IMR-90 (cell line): ENCODE data around the gene CADM1. TPM values are rescaled to one million over a fixed set of nuclear protein-coding genes. Genes with fewer than 3 reads are reported as not detected.

Experiments used
- ATAC-seq: fragments of 200-7000 bp; cut with Tn5 transposase; 2 replicates; pipeline ENCODE4 v1.9.1; 2020; ENCODE audit warnings: low read depth, mild to moderate bottlenecking, moderate library complexity
- BruUV-seq: library from RNA; stranded (reverse); fragments of 400-500 nt; replicated peaks from 2 replicates; lab custom pipeline; 2021; lab: Mats Ljungman, UMichigan
- CTCF ChIA-PET: fragments of 300-600 bp; formaldehyde crosslinking; extraction: SDS; loops from one replicate; lab custom pipeline; 2021; ENCODE audit warnings: antibody characterized with exemption; lab: Yijun Ruan, JAX
- POLR2A ChIA-PET: fragments of 300-600 bp; sonication (Branson Sonifier 250); formaldehyde crosslinking; loops from one replicate; lab custom pipeline; 2022; ENCODE audit warnings: antibody characterized with exemption; ENCODE audit not compliant: unreplicated experiment; lab: Charles Lee
- DNase-seq: peaks from one replicate; pipeline ENCODE4 v3.0.0; 2013
- H2AFZ ChIP-seq: replicated peaks from 2 replicates; pipeline ENCODE3; 2013; ENCODE audit warnings: low read length, mild to moderate bottlenecking; ENCODE audit not compliant: poor library complexity
- H2AK5ac ChIP-seq: 2 replicates; pipeline ENCODE4 v1.6.1; 2013; ENCODE audit warnings: low read depth, low read length, inconsistent platforms
- H2AK9ac ChIP-seq: replicated peaks from 2 replicates; pipeline ENCODE3; 2013; ENCODE audit warnings: mild to moderate bottlenecking, low read depth, low read length, moderate library complexity; ENCODE audit not compliant: poor library complexity
- H2BK120ac ChIP-seq: 2 replicates; pipeline ENCODE4 v1.6.1; 2013; ENCODE audit warnings: low read depth, low read length, inconsistent platforms
- H2BK15ac ChIP-seq: 3 replicates; pipeline ENCODE4 v1.6.1; 2013; ENCODE audit warnings: low read depth, low read length, inconsistent platforms
- H2BK20ac ChIP-seq: 2 replicates; pipeline ENCODE4 v1.6.1; 2013; ENCODE audit warnings: low read depth, mild to moderate bottlenecking, inconsistent platforms, low read length, moderate library complexity
- H2BK5ac ChIP-seq: 2 replicates; pipeline ENCODE4 v1.6.1; 2013; ENCODE audit warnings: mild to moderate bottlenecking, low read depth, low read length, inconsistent platforms; ENCODE audit not compliant: poor library complexity, severe bottlenecking
- H3K14ac ChIP-seq: replicated peaks from 2 replicates; pipeline ENCODE4 v1.6.1; 2013; ENCODE audit warnings: low read depth, low read length, inconsistent platforms
- H3K18ac ChIP-seq: 2 replicates; pipeline ENCODE4 v1.6.1; 2013; ENCODE audit warnings: low read depth, low read length, control low read depth
- H3K23ac ChIP-seq: 2 replicates; pipeline ENCODE4 v1.6.1; 2013; ENCODE audit warnings: low read depth, low read length, inconsistent platforms
- H3K27ac ChIP-seq: 2 replicates; pipeline ENCODE4 v1.5.1; 2013; ENCODE audit warnings: mild to moderate bottlenecking, control low read depth, low read length; ENCODE audit not compliant: insufficient read depth
- H3K27me3 ChIP-seq: 2 replicates; pipeline ENCODE4 v1.6.1; 2013; ENCODE audit warnings: low read length; ENCODE audit not compliant: control insufficient read depth, insufficient read depth
- H3K36me3 ChIP-seq: 2 replicates; pipeline ENCODE4 v1.6.1; 2013; ENCODE audit warnings: low read length, mixed read lengths; ENCODE audit not compliant: control insufficient read depth, insufficient read depth
- H3K4ac ChIP-seq: 2 replicates; pipeline ENCODE4 v1.6.1; 2013; ENCODE audit warnings: low read depth, low read length, inconsistent platforms
- H3K4me1 ChIP-seq: 2 replicates; pipeline ENCODE4 v1.6.1; 2013; ENCODE audit warnings: low read length, mixed read lengths; ENCODE audit not compliant: control insufficient read depth, insufficient read depth
- H3K4me2 ChIP-seq: 2 replicates; pipeline ENCODE4 v1.6.1; 2013; ENCODE audit warnings: low read depth, mild to moderate bottlenecking, control low read depth, low read length, moderate library complexity
- H3K4me3 ChIP-seq: 2 replicates; pipeline ENCODE4 v1.5.1; 2013; ENCODE audit warnings: low read depth, mild to moderate bottlenecking, control low read depth, low read length, moderate library complexity; ENCODE audit not compliant: insufficient read depth
- H3K56ac ChIP-seq: 2 replicates; pipeline ENCODE4 v1.6.1; 2013; ENCODE audit warnings: low read length, inconsistent platforms; ENCODE audit not compliant: insufficient read depth; ENCODE audit errors: extremely low read depth
- H3K79me1 ChIP-seq, 2 experiments: 2 replicates each; pipeline ENCODE4 v1.6.1; 2013; ENCODE audit warnings: low read length in 2 of 2, inconsistent platforms in 1 of 2, low read depth in 1 of 2
- H3K9ac ChIP-seq: 2 replicates; pipeline ENCODE4 v1.6.1; 2013; ENCODE audit warnings: low read depth, low read length, control low read depth
- H3K9me1 ChIP-seq: 2 replicates; pipeline ENCODE4 v1.6.1; 2013; ENCODE audit warnings: low read length, inconsistent platforms; ENCODE audit not compliant: insufficient read depth
- H3K9me3 ChIP-seq: 2 replicates; pipeline ENCODE4 v1.6.1; 2013; ENCODE audit warnings: low read length; ENCODE audit not compliant: control insufficient read depth, insufficient read depth
- H4K20me1 ChIP-seq: 2 replicates; pipeline ENCODE4 v1.6.1; 2013; ENCODE audit warnings: low read length, inconsistent platforms; ENCODE audit not compliant: insufficient read depth
- H4K5ac ChIP-seq: 2 replicates; pipeline ENCODE4 v1.6.1; 2013; ENCODE audit warnings: mild to moderate bottlenecking, low read depth, low read length, control low read depth
- H4K8ac ChIP-seq, 2 experiments: 2 replicates each; pipeline ENCODE4 v1.6.1; 2013; ENCODE audit warnings: low read depth in 2 of 2, low read length in 2 of 2, control low read depth in 1 of 2, inconsistent platforms in 1 of 2
- H4K91ac ChIP-seq: 2 replicates; pipeline ENCODE4 v1.6.1; 2013; ENCODE audit warnings: low read depth, low read length, inconsistent platforms; ENCODE audit not compliant: insufficient read depth
- RAD21 ChIP-seq: IDR thresholded peaks from 2 replicates; pipeline ENCODE4 v1.6.1; 2012; ENCODE audit warnings: low read length, improper control_type of control experiment
- RCOR1 ChIP-seq: IDR thresholded peaks from 2 replicates; pipeline ENCODE4 v1.6.1; 2012; ENCODE audit warnings: mild to moderate bottlenecking, low read length, improper control_type of control experiment; ENCODE audit not compliant: insufficient replicate concordance
- WGBS, 2 experiments: methylation state at CpG; one replicate each; pipeline versions ENCODE4 v1.1.5 to v1.1.7; 2013; ENCODE audit warnings: missing lambda C conversion rate in 2 of 2; ENCODE audit not compliant: insufficient read length in 1 of 2; ENCODE audit errors: extremely low coverage in 2 of 2; 5-methylcytosine and 5-hydroxymethylcytosine counted together
- dilution Hi-C: fragments of 300-500 bp; cut with HindIII; formaldehyde crosslinking; loops from one replicate; pipeline ENCODE4 v1.14.3; 2018; ENCODE audit warnings: low sequenced_read_pairs; ENCODE audit not compliant: unreplicated experiment
- in situ Hi-C: fragments of 300-500 bp; cut with MboI; formaldehyde crosslinking; loops from 3 replicates; pipeline ENCODE4 v1.14.3; 2019; ENCODE audit warnings: low sequenced_read_pairs, inconsistent platforms, mixed read lengths
- intact Hi-C: fragments of 100-400 bp; cut with micrococcal nuclease; formaldehyde crosslinking; loops from 2 replicates; pipeline ENCODE4 v1.10.0; 2022
- polyA plus RNA-seq, 3 experiments: library from polyadenylated mRNA; depleted of rRNA; stranded (reverse); fragments of >200 nt; gene quantifications; 2 replicates each; pipeline ENCODE4 v1.2.3, GENCODE V29; 2012; ENCODE audit warnings: low replicate concordance in 1 of 3
- total RNA-seq: library from RNA; depleted of rRNA; stranded (reverse); fragments of >200 nt; gene quantifications from 2 replicates; pipeline ENCODE4 v1.2.3, GENCODE V29; 2012

CADM1 gene
- total and polyA plus RNA-seq, 2 of the 4 experiments (the other 2 are of a cell fraction): 28.8 to 77.1 TPM

DNA sequence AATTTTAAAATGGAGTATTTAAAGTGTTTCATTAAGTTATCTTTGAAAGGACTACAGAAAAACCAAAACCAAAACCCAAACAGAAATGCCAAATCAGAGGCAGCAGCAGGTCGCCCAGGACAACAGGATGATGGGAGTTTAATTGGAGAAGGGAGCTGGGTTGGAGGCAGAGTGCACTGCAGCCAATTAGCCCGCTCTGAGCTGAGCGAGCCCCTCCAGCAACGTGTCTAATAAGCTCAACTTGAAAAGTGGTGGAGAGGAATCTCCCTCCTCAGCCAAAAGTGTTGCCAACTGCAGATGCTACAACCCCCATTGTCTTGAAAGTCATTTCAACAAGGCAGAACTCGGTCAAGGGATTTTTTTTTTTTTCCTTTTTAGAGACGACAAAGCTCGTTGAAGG is 323.9 kb downstream of the CADM1 start:
- CTCF ChIA-PET: interaction anchor here (0.6 to 1.4 kb wide), 3 partner anchors 10 to 1511 kb away, joined by 3 read pairs; no protein-coding TSS in a partner anchor
- H2AFZ ChIP-seq: no peak overlapping the region
- intact Hi-C loops: no loop called here
- H3K4me3 ChIP-seq: no peak overlapping the region
- H4K91ac ChIP-seq: no peak overlapping the region
- H3K4me2 ChIP-seq: no peak overlapping the region
- TF ChIP-seq RCOR1 (no peak), RAD21 (no peak)
- in situ Hi-C loops: no loop called here
- no peak overlapping the region for H3K56ac ChIP-seq
- no peak overlapping the region for H3K9ac ChIP-seq
- ATAC-seq: no peak
- no TSS peak for BruUV-seq
- POLR2A ChIA-PET: interaction anchor here (0.6 kb wide), 1 partner anchor 524 kb away, joined by 3 read pairs; no protein-coding TSS in a partner anchor
- H3K27ac ChIP-seq: no peak overlapping the region
- H4K5ac ChIP-seq: no peak overlapping the region
- H2BK120ac ChIP-seq: no peak overlapping the region
- no peak overlapping the region for H2BK15ac ChIP-seq
- no peak overlapping the region for H3K14ac ChIP-seq
- H3K36me3 ChIP-seq: peaks cover 3% of the 10 kb centered on the region; the same call in 1 of the 2 replicates
- no peak overlapping the region for H3K18ac ChIP-seq
- WGBS, 2 experiments: no CpG with 5 or more reads among the region's 7 CpGs
- H3K4me1 ChIP-seq: no peaks in the 10 kb centered on the region
- no peak overlapping the region for H4K8ac ChIP-seq
- no peaks in the 10 kb centered on the region for H3K9me1 ChIP-seq
- no peak overlapping the region for H2BK5ac ChIP-seq
- H3K27me3 ChIP-seq: no peaks in the 10 kb centered on the region
- dilution Hi-C loops: no loop called here
- no peak overlapping the region for H3K23ac ChIP-seq
- no peak overlapping the region for H2AK9ac ChIP-seq
- H3K4ac ChIP-seq: no peak overlapping the region
- H3K79me1 ChIP-seq: no peaks in the 10 kb centered on the region
- no peak overlapping the region for H2BK20ac ChIP-seq
- DNase-seq: no peak
- H3K9me3 ChIP-seq: no peaks in the 10 kb centered on the region
- H2AK5ac ChIP-seq: no peak overlapping the region
- no peaks in the 10 kb centered on the region for H4K20me1 ChIP-seq
